CMK (cell line): ENCODE measurements around the gene ANTKMT.
"Not testable (repeated sequence)": the region's sequence is repeated elsewhere in the genome, so short reads cannot be mapped to it uniquely, and the experiment has no call there.

Experiments used
- DNase-seq: peaks from one replicate; pipeline ENCODE4 v3.0.0-alpha.2; 2010; ENCODE audit warnings: low read depth

The ANTKMT gene

DNA sequence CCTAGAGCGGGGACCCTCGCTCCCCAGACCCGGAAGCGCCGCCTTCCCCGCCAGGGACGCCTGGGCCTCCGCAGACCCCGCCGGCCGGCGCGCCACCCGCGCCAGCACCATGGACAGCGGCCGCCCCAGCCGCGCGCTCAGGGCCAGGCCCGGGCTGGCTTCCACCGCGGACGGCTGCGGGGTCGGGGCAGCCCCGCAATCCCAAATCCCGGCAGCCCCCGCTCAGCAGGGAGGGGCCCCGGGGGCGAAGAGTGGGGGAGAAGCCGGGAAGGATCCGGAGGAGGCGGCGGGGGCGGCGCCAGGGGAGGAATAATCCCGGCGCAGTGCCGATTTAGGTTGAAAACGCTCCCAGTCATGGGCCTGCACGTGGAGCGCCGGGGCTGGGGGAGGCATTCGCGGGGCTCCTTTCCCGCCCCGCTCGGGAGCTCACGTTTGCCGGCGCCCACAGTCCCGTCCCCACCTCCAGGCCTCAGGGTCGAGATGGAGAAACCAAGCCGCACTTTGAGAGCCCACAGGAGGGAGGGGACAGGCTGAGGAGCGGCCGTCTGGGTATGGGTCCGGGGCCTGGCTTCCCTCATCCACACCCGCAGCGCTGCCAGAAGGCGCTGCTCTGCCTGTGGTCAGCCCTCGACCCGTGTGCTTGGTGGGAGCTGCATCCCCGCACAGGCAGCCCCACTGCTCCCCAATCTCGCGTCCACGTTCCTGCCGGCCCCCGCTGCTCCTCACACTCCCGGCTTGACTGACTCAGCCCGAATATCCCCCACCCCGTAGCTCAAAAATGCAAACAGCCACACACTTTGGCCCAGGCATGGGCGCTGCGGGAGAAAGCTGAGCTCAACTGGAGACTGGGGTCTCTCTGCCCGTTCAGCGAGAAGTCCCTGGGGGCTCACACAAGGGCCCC, 20.0 kb upstream of the ANTKMT start:
- DNase-seq, result no peak

DNA sequence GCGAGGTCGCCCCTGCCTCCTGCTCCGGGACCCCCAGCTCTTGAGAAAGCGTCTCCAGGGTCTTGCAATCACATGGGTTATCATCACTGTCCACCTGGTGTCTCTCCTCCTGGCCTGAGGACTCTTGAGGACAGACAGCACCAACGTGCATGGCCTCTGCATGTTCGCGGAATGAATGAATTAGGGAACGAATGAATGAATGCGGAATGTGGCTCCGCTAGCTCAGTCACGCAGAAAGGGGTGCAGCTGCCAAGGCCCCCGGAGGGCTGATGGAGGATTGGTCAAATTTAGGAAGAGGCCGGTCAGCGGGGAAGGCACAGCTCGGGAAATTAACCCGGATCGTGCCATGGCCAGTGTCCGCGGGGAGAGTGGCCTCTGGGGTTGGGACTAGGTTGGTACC, 18.6 kb upstream of the ANTKMT start:
- no peak for DNase-seq

DNA sequence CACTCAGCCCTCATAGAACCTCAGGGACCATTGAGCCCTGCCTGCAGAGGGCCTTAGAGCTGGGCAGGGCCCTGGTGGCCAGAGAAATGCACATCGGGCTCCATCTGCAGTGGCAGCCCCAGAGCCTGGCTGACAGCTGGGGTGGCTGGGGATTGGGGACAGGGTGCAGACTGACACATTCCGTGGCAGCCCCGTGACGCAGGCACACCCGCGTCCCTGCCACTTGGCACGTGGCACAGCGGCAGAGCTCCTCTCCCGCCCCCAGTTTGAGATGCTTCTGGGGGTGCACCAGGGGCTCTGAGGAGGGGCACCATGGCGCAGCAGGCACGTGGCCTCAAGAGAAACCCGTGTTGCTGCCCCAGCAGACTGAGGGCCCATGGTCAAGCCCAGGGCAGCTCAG, 17.5 kb upstream of the ANTKMT start:
- no peak for DNase-seq

DNA sequence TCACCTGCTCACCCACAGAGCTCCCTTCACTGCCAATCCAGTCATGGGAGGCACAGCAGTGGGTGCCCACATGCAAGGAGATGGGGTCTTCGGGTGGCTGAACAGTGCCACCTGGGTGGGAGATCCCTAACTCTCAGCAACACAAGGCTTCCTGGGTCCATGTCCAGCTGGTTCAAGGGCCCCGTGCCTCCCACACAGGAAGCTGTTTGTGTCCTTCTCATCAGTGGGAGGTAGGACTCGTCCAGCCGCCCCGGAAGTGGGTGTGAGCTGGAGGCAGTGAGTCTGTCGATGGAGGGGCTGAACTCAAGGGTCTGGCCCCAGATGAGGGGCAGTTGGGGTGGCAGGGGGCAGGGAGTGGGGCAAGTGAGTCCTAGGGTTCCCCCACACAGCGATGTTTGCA, 16.9 kb upstream of the ANTKMT start:
- no peak for DNase-seq

DNA sequence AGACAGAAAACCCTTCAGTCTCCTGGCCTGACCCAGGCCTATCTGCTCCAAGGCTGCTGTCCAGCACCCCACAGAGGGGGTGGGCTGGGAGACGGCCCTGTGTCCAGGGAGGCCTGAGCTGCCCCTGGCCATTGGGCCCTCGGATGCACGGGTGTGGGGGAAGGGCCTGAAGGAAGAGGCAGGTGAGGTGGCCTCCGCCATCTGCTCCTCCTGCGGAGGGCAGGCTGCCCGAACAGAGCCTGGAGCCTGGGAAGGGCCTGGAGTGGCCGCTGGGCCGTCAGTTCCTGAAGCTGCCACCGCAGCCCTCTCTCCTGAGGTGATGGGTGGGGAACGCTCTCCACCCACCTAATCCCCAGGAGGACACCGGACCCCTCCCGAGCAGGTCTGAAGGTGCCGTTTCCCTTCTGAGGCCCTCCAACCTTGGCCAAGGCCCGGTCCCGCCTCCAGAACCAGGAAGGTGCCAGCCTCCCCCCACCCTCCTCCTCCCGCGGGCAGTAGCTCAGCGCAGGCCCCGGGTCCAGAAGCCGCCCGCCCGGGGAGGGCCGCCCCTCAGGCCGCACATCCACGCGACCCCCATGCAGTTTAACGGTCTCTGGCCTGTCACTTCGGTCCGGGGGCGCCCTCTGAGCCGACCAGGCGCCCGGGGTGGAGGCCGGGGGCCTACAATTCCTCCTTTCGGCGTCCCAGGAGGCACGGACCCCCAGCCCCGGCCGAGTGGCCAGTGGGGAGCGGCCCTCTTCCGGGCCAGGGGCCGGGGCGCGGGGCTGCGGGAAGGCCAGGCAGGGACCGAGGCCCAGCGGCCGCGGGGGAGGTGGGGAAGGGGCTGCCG, 16.2 kb upstream of the ANTKMT start:
- no peak for DNase-seq

DNA sequence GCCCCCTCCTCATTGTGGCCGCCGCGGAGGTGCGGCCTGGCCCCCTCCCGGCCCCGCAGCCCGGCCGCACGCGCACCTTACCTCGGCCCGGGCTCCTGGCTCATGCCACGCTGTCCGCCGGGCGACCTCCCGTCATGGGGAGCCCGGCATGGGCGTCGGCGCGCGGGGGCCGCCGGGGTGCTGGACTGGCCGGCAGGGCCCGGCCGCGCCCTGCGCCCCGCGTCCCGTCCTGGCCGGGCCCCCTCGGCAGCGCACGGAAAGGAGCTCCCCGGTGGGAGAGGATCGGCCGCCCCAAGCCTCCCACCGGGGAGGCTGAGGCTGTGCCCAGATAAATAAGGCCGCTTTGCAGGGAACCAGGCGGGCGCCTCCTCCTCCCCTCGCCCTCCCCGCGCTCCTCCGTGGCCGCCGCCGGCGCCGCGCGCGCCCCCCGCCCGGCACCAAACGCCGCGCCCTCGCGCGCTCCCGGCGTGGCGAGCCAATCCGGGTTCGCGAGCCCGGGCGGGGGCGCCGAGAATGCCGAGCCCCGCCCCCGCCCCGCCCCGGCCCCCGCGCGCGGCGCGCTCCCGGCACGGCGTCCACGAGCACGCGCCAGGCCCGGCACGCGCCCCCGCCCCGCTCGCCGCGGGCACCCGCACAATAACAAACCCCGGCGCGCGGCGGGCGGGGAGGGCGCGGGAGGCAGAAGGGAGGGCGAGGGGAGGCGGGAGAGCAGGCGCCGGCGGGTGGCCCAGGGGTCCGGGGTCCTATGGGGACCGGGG, 15.3 kb upstream of the ANTKMT start, which contains the start of gene FBXL16:
FBXL16 (minus strand) TSS at position 371 of the 758 bp plus-strand sequence. CDS start 8,396 bp downstream, outside the sequence.
- DNase-seq, result no peak

DNA sequence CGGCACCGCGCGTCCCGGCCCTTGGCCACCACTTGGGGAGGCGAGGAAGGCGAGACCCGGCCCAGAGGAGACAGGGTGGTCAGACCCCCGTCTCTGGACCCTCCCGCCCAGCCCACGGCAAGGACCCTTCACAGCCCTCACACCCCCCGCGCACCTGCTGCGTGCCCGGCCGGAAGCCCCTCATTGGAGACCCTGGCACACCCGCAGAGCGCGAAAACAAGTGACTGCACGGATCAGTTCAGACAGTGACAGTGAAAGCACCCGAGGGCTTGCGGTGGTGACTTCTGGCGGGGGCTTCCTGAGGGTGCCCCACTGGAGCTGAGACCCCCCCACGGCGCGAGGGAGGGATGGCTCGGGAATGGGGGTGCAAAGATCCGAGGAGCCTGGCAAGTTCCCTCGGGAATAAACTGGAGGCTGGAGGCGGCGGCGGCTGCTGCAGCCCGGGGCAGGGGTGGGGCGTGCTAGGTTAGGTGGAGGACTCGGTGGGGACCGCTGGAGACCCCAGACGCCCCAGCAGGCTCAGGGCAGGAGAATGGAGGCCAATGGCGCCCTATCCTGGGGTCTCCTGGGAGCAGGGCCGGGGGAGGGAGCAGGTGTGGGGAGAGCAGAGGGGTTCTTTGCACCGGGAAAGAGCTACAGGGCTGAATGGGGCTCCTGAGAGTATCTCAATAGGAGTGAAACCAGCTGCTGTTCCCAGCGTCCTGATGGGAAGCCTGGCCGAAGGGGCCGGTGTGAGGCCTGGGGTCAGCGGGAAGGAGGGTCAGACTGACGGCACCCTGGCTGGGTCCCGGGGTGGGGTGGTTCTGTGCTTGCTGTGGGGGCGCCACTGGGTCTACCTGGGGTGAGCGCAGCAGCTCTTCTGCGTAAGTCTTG, 14.5 kb upstream of the ANTKMT start:
- DNase-seq, result no peak

DNA sequence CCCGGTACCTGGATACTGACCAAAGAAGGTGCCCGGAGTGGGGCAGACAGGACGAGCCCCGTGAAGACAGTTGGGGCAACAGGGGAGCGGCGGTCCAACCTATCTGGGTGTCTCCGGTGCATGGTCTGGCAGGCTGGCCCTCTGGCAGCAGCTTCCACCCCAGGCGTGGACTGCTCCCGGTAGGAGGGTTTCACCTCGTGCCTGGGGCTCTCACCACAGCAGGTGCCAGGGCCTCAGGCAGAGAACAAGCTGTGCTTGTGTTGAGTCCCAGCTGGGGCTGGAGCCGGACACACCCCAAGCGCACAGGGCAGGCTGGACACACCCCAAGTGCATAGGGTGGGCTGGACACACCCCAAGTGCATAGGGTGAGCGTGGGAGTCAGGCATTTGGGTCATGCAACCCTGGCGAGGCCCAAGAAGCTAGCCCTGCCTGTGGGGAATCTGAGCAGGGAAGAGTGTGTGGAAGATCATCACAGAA, 13.8 kb upstream of the ANTKMT start:
- DNase-seq, result no peak

DNA sequence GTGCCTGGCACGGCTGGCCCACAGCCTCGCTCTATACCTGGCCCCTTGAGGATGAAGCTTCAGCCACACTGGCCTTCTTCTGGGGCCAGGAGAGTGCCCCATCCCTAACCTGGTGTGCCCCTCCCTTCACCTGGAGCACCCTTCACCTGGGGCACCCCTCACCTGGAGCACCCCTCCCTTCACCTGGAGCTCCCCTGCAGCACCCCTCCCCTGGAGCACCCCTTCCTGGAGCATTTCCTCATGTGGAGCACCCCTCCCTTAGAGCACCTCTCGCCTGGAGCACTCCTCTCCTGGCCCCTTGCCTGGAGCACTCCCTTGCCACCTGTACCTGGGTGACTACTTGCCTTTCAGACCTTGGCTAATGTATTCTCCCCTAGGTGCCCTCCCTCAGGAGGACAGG, 12.9 kb upstream of the ANTKMT start:
- no peak for DNase-seq

DNA sequence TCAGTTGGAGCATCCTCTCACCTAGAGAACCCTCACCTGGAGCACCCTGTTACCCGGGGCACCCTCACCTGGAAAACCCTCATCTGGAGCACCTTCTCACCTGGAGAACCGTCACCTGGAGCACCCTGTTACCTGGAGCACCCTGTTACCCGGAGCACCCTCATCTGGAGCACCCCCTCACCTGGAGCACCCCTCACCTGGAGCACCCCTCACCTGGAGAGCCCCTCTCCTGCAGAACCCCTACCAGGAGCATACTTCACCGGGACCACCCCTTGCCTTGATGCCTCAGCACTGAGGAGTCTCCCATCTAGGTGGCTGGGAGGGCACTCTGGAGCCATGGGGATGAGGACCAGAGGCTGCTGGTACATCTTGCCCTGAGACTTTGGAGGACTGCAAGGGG, 12.0 kb upstream of the ANTKMT start:
- DNase-seq, result no peak

DNA sequence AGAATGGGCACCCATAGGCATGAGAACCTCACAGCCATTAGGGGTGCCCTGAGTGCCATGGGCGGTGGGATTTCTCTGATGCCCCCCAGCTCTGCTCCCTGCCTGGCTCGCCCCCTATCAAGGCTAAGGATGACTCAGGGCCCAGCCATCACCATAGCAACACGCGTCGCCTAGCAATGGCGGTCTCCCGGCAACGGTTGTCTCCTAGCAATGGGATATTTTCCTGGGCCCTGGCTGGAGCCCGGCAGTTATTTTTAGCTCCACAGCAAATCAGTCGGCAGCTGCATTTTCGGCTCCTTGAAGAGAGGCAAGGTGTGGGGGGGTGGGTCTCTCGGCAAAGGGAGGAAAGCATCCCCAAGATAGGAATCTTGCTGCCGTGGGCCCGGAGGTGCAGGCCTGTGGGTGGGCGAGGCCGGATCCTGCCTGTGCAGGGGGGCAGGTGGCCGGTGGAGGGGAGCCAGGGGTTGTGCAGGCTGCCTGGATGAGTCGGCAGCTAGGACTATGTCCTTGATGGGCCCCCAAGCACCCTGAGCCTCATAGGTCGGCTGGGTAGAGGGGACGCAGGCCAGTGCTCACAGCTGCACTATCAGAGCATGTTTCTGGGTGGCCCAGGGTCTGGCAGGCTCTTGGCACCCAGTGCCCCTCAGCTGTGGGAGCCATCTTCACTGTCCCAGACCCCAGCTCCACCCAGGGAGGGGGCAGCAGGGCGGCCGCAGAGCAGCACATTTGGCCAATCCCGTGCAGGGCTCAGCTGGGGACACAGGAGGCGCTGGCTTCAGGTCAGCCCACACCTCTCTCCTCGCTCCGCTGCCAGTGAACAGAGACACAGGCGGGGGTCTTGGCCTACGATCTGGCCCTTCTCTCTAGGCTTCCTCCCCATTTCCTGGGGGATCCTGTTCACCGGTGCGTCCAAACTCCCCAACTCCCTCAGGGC, 11.1 kb upstream of the ANTKMT start:
- no peak for DNase-seq

DNA sequence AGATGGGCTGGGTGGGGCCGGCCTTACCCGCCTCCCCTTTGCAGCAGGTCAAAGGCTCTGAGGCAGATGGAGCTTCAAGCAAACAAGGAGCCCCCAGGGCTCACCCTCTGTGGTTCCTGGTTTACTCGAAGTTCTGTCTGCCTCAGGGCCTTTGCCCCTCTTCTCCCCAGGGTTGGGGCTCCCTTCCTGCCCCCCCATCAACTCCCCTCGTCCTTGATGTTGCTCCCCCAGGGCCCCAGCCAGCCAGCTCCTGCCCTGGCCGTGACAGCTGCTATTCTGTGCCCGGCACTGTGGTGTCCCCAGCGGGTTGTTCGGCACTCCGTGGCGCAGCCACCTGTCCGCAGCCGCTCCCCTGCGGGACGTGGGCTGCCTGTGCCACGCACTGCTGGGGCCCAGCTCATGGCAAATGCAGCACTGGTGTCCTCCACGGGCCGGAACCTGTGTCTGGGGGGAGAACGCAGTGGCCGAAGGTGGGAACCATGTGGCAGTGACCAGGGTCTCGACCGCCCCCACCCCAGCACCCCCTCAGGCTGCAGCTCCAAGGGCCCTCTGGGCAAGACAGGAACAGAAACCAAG, 10.4 kb upstream of the ANTKMT start:
- DNase-seq, result no peak

DNA sequence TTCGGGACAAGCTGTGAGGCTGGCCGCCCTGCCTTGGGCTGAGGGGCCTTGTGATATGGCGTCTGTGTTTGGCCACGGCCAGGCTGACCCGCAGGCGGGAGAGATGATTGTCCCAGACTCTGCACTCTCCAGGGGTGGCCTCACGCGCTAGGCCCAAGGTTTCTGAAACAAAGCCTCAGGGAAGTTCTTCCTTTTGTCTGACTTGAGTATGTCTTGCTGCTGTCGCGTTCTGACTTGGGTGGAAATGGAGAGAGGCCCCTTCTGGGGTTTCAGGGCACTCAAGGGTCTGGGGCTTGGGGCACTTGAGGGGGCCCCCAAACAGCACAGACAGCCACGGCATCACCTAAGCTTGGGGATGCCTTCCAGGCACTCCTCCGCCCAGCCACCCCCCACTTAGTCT, 9.9 kb upstream of the ANTKMT start:
- no peak for DNase-seq

DNA sequence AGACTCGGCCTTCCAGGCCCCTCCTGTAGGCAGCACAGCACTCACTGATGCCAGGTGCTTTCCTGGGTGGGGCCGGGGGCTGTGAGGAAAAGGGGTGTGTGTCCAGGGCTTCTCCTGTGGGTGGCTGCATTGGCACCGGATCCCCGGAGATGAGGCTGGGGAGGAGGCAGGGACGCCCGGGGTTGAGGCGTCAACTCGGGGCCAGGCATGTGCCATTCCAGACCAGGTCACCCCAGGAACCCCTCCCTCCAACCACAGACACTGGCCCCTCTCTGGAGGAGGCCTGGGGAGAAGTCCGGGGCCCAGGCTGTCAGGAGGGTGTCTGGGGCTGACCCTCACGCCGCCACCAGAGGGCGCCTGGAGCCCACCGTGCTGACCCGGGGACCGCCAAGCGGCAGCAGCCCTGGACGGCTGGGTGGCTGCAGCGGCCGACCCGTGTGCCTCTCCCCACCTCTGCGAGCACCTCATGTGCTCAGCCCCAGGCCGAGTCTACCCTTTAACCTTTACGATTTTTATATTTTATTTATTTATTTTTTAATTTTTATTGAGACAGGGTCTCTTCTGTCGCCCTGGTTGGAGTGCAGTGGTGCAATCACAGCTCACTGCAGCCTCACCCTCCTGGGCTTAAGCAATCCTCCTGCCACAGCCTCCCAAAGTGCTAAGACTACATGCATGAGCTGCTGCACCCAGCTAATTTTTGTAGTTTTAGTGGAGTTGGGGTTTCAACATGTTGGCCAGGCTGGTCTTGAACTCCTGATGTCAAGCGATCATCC, 9.2 kb upstream of the ANTKMT start:
- no peak for DNase-seq

DNA sequence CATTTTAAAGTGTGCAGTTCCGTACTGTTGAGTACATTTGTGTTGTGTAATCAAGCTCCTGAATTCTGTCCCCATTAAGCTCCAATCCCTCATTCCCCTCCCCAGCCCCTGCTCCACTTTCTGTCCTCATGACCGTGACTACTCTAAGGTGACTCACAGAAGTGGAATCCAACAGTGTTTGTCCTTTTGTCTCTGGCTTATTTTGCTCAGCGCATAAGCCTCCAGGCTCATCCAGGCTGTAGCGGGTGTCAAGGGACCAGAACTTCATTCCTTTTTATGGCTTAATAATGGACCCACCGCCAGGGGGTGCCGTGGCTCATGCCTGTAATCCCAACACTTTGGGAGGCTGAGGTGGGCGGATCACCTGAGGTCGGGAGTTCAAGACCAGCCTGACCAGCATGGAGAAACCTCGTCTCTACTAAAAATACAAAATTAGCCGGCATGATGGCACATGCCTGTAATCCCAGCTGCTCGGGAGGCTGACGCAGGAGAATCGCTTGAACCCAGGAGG, 8.2 kb upstream of the ANTKMT start:
- DNase-seq, result not testable (repeated sequence)

DNA sequence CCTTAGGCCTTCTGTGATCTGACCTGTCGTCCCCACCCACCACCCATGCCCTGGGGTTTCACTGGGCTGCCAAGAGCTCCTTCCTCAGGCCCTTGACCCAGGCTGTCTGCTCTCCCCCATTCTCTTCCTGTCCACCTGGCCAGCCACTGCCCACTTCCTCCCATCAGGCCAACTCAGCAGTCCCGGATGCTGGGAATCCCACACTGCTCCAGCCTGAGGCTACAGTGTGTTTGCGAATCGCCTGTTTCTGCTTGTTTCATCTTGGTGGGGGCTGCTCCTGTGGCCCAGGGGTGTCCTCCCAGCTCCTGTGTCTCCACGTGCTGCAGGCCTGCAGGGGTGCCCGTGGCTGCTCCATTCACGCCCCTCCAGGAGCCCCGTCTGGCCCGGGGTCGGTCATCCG, 6.9 kb upstream of the ANTKMT start:
- DNase-seq, result no peak

DNA sequence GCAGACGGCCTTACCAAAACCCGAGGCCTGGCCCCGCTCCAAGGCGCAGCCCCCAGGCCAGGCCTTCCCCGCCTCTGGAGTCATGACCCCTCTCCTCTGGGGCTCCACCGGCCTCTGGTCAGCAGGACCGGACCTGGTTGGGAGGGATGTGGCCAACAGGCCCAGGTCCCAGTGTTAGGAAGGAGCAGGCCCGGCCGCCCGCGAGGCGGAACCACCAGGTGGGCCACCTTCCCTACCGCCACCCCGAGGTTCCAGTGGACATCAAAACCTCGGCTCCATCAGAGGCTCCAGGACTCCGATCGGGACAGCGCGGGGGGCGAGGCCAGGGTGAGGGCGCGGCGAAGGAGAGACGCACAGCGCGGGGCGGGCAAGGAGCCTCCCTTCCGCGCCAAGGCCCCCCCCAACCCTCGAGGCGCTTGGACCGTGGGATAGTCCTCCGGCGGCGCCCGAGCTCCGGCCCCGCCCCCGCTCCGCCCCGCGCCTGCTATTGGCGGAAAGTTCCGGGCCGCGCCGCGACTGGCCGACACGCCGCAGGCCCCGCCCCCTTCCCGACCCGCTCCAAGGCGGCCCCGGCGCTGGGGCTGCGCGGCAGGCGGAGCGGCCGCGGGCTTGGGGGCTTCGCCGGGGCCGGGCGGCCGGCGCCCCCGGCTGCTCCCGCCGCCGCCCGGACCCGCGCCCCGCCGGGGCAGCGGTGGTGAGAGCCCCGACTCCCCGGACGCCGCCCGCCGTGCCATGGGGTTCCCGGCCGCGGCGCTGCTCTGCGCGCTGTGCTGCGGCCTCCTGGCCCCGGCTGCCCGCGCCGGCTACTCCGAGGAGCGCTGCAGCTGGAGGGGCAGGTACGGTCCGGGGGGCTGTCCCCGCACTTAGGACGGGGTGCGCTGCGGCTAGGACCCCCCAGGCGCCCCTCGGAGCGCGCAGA, 6.1 kb upstream of the ANTKMT start, which contains the start of gene METRN:
METRN (plus strand) TSS at position 561 of the 919 bp plus-strand sequence; CDS start at position 733, 172 bp downstream.
- DNase-seq, result no peak
